ENCODE data around the gene CMTR2.
"Not testable (repeated sequence)": the region's sequence is repeated elsewhere in the genome, so short reads cannot be mapped to it uniquely, and the experiment has no call there.

Gene CMTR2, protein sequence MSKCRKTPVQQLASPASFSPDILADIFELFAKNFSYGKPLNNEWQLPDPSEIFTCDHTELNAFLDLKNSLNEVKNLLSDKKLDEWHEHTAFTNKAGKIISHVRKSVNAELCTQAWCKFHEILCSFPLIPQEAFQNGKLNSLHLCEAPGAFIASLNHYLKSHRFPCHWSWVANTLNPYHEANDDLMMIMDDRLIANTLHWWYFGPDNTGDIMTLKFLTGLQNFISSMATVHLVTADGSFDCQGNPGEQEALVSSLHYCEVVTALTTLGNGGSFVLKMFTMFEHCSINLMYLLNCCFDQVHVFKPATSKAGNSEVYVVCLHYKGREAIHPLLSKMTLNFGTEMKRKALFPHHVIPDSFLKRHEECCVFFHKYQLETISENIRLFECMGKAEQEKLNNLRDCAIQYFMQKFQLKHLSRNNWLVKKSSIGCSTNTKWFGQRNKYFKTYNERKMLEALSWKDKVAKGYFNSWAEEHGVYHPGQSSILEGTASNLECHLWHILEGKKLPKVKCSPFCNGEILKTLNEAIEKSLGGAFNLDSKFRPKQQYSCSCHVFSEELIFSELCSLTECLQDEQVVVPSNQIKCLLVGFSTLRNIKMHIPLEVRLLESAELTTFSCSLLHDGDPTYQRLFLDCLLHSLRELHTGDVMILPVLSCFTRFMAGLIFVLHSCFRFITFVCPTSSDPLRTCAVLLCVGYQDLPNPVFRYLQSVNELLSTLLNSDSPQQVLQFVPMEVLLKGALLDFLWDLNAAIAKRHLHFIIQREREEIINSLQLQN

GRCh38 chr16:71288890-71289731, at the start of gene CMTR2:
CMTR2 (minus strand) TSS chr16:71289402; CDS start chr16:71285920, 3,482 bp downstream.
- DNase-seq: peak; percentile 91

DNA sequence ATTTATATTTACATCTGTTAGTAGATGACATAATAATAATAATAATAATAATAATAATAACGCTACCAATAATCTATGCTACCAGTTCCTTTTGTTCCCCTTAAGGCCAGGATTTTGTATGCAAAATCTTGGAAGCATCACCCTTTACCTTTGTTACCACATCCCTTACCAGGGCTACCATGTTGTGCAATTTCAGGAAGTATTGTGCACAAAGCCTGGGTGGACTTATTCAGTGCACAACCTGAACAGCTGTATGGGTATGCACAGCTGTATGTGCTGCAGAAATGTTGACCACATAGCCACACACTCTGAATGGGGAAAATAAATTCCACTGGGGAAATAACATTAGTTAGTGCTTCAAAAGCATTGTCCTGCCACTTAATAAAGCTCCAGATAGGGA, 49.4 kb upstream of the CMTR2 start:
- no peak for DNase-seq

- no peak for DNase-seq
Measured at GRCh38 chr16:71338193-71338592, 49.0 kb upstream of the CMTR2 start.

GRCh38 chr16:71337631-71338030, 48.4 kb upstream of the CMTR2 start:
- no peak for DNase-seq

- DNase-seq: no peak
Measured at GRCh38 chr16:71328151-71328550, 38.9 kb upstream of the CMTR2 start.

DNA sequence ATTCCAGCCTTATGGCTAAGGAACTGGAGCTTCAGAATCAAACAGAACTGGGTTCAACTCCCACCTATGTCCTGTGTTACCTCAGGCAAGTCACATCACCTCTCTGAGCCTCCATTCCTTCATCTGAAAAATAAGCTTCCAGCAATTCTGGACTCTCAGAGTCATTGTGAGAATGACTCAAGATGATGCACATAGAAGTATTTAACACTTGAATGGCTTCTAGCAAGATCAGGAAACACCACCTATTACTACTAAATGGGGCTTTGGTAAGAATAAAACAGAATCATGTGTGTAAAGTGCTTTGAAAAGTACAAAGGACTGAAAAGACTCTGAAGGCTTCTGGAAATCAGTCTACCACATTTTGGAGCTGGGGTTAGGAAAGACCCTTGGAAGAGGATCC, 38.5 kb upstream of the CMTR2 start:
- no peak for DNase-seq

DNA sequence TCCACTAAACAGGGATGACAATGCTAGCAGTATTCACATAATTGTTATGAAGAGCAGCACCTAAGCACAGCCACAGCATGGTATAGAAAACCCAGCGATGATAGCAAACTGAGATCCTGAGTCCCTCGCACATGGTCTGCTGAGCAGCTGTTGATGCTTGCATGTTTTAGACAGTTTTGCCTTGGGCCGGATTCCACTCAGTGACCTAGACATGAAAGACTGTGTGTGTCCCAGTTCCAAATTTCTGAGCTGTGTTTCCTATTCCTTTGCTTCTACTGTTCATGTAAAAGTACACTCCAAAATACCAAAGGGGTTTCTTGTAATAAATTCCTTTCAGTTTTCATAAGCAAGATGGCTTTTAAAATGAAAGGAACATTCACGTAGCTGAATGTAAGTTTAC, 30.8 kb upstream of the CMTR2 start:
- no peak for DNase-seq

DNA sequence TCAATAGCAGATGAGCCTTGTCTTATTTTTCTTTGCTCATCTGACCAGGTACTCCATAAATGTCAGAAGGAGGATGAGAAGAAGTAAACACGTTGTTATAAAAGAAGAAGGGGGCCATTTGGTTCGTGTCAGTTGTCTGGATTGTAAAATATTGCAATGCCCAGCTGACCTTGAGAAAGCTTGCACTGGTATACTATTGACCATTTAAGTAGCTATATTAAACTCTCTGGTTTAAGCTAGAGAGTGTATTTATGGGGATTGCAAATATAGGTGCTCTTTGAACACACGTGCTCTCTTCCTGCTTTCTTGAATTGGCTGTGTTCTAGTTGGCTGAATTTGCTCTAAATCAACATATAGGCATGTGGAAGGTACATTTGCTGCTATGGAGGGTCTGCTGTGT, 26.1 kb upstream of the CMTR2 start:
- no peak for DNase-seq

- not testable (repeated sequence) for DNase-seq
Measured at GRCh38 chr16:71313591-71313990, 24.4 kb upstream of the CMTR2 start.

- peak; percentile 19 for DNase-seq
Measured at GRCh38 chr16:71311553-71312158, 22.5 kb upstream of the CMTR2 start.

- no peak for DNase-seq
Measured at GRCh38 chr16:71303938-71304337, 14.7 kb upstream of the CMTR2 start.

DNA sequence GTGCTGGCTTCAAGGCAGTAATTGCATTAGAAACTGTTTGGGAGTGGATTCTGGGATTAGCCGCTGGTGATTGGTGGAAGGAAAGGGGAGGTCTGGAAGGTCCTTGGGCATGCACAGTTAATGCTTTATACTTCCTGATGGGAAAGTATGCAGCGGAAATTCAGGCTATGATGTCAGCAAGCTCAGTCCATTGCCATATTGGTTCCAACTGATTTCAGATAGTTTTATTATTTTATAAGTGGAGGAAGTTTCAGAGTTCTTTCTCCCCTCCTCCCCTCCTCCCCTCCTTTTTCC, 8.1 kb upstream of the CMTR2 start:
- no peak for DNase-seq

GRCh38 chr16:71296584-71297340, 7.6 kb upstream of the CMTR2 start:
- DNase-seq: no peak

GRCh38 chr16:71295950-71296349, 6.7 kb upstream of the CMTR2 start:
- no peak for DNase-seq

DNA sequence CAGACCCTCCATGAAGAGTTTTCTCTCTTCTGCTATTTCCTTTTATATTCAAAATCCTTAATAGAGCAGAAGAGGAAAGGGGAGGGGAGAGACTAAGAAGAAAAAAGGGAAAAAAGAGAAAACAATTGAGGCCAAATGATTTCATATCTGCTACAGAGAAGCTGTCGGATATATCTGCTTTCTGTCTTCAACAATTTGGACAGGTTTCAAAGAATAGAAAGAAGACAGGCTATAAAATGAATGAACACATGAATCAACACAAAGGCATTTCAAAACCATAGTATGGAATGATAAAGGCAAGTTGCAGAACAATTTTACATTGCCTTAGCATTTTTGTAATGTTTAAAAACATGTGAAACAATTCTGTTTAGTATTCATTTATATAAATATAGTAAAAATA, 4.7 kb upstream of the CMTR2 start:
- no peak for DNase-seq

GRCh38 chr16:71292095-71292494, 2.9 kb upstream of the CMTR2 start:
- not testable (repeated sequence) for DNase-seq

DNA sequence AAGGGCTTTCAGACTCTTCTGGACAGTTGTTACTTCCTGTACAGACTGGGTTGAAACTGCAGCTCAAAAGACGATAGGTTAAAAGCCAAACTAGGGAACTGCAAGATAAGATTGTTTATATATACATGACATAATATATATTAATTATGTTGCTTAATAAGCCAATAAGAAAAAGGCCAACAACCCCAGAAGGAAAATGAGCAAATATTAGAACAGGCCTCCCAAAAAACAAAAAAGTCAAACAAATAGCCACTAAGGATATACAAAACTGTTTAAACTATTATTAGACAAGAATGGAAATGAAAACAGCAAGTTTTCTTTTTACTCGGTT, 495 bp upstream of the CMTR2 start:
- DNase-seq: no peak

DNA sequence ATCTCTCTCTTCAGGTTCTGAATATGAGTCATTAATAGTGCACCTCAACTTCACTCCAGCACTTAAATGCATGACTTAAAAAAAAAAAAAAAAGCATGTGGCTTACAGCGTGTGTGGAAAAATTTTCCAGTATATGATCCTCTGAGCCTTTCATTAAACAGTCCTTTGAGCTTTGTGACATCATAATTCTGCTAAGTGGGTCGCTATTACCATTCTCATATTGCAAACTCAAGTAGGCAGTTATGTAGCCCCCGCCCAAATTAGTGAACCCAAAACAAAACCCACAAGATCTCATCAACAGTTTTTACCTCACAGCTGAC, 672 bp downstream of the CMTR2 start:
- no peak for DNase-seq

- DNase-seq: no peak
Measured at GRCh38 chr16:71287911-71288310, 1.3 kb downstream of the CMTR2 start.

- no peak for DNase-seq
Measured at GRCh38 chr16:71287454-71287853, 1.7 kb downstream of the CMTR2 start.

DNA sequence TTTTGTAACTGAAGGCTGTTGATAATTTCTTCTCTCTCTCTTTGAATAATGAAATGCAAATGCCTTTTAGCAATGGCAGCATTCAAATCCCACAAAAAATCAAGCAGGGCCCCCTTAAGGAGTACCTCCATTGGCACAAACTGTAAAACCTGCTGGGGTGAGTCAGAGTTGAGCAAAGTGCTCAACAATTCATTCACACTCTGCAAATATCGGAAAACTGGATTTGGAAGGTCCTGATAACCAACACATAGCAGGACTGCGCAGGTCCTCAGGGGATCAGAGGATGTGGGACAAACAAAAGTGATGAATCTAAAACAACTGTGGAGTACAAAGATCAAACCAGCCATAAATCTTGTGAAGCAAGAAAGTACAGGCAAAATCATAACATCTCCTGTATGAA, 5.6 kb downstream of the CMTR2 start:
- no peak for DNase-seq

DNA sequence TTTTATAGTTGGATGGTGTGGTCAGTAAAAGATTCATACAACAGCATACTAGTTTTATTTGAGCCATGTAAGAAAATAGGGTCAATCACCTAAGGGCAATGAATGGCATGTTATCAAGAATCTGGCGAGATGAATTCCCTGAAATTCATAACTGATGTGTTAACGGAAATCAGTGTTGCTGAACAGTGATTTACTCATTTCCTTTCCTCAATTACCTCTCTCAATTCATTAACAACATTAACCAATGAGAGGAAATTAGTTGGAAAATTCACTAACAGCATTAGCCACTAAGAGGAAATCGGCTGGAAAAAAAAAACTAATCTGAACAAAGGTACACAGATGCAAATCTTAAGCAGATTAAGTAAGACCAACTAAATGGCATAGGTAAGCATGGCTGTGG, 6.3 kb downstream of the CMTR2 start:
- no peak for DNase-seq

Data from stimulated activated CD4-positive, alpha-beta T cell treated with anti-CD3 and anti-CD28 coated beads, Interleukin-4, amount 100 ng/mL, for 24 hours (primary cell).